ENCODE measurements around the gene RTL3.
"Not testable (repeated sequence)": the region's sequence is repeated elsewhere in the genome, so short reads cannot be mapped to it uniquely, and the experiment has no call there.

Gene RTL3

DNA sequence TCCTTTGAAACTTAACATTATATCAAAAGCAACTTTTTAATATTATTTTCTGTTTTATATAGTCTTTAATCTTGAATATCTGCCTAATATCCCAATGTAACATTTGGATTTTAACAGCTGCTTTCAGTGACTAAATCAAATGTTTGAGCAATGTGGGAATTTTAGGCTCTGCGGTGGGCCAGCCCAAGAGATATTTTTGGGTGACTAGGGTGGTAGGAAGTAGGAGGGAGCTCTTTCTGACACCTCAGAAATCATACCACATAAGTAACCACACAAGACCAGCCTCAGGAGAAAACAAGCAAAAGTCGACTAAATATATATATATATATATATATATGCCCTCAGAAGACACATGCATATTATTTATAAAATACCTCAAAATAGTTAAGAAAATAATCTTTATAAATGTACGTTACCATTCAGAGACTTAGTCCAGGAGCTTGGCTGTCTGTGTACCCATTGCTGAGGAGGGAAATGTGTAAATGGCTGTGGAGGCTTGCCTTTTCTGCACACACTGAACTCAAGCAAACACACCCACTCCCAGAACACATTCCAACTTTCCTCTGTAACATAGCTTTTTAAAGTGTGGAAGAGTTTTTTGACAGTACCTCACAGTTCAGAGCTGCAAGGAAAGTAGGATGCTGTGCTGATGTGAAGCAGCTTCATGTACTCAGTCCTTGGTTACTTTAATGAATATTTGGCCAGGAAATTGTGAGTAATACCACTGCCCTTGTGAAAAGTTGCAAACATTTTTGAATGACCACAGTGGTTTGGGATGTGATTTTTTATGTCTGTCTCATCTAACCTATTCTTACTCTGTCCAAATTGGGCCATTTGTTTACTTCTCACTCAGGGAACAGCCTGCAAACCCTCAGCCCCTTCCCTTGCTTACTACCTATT, at the start of gene RTL3:
Gene RTL3 (minus strand): TSS at position 484 of the 900 bp plus-strand sequence. CDS start 908 bp downstream, outside the sequence.
- in situ Hi-C loops (cut with MboI; ENCODE audit: low sequenced_read_pairs): no loop called here

- in situ Hi-C loops (cut with MboI; ENCODE audit: low sequenced_read_pairs): no loop called here
These were observed 49.7 kb upstream of the RTL3 start for GRCh38 chrX:78708816-78709215.

DNA sequence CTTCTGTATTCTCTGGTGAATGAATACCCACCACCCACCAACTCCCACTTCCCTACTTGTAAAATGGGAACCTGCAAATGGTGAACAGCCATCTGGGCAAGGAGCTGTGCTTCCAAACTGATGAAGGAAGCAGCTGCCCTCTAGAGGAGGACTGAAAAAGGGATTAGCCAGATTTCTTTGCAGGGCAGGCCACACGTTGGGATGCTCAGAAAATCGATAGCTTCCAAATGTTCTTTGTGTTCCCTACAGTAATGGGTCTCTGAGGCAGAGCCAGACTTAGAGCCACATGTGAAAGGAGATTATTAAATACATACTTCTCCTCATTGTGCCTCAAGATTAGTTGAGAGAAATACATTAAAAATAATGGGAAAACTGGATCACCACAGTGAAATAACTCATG, 49.1 kb upstream of the RTL3 start:
- in situ Hi-C loops (cut with MboI; ENCODE audit: low sequenced_read_pairs): no loop called here

DNA sequence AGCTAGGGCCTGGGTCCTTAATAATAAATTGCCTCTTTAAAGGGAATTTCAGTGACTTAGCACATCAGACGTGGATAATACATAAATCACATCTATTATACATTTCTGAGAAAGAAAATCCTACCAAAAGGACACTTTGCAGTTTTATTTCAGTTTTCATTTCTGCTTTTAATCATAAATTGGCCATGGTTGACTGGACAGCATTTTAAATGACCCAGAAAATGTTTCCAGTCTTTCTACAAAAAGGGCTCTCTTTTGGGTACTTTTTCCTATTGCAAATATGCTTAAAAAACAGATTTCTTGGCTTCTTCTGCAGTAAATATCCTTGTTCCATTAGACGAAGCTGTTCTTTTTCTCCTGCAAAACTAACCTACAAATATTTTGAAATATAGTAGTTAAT, 46.9 kb upstream of the RTL3 start:
- in situ Hi-C loops (cut with MboI; ENCODE audit: low sequenced_read_pairs): no loop called here

- in situ Hi-C loops (cut with MboI; ENCODE audit: low sequenced_read_pairs): no loop called here
These were observed 34.4 kb upstream of the RTL3 start for GRCh38 chrX:78693536-78693935.

DNA sequence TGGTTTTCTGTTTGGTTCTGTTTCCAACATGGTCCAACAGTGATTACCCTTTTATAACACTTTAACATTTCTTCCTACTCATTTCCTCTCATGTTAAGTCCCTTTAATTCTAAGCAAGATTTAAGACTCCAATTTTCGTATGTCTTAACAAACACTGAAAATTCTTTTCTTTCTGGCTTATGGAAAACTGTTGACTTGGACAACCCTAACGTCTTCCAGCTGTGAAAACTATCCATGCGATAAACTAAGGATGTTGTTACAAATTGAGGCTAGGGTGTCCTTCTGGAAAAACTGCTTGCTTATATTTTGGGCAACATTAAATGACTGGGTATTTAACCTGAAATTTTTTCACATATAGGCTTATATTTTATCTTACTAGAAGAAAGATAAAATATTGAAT, 33.9 kb upstream of the RTL3 start:
- in situ Hi-C loops (cut with MboI; ENCODE audit: low sequenced_read_pairs): no loop called here

- in situ Hi-C loops (cut with MboI; ENCODE audit: low sequenced_read_pairs): no loop called here
These were observed 28.5 kb upstream of the RTL3 start for GRCh38 chrX:78687586-78687985.

DNA sequence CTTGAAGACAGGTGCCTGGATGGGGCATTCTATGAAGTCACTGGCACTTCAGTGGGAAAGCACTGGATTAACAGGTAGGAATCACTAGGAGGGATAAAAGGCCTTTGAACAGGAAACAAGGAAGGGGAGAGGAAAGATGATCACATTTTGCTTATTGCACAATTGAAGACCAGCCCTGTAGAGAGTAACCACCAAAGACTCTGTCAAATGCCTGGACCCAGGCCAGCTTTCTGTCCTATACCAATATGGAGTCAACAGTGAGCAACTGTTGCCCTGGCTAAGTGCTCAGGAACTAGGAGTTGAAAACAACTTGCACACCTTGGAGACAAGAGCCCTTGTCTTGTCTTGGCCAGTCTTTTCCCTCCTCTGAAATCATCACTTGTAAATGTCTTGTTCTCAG, 14.1 kb upstream of the RTL3 start:
- in situ Hi-C loops (cut with MboI; ENCODE audit: low sequenced_read_pairs): no loop called here

DNA sequence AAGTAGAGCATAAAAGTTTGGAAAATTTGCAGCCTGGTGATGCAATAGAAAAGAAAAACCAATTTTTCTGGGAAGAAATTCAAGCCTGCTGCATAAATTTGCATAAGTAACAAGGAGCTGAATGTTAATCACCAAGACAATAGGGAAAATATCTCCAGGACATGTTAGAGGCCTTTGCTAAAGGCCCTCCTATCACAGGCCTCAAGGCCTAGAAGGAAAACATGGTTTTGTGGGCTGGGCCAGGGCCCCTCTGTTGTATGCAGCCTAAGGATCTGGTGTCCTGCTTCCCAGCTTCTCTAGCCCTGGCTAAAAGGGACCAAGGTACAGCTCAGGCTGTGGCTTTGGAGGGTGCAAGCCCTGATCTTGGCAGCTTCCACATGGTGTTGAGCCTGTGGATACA, 6.2 kb upstream of the RTL3 start:
- in situ Hi-C loops (cut with MboI; ENCODE audit: low sequenced_read_pairs): no loop called here

- in situ Hi-C loops (cut with MboI; ENCODE audit: low sequenced_read_pairs): no loop called here
These were observed 2.7 kb upstream of the RTL3 start for GRCh38 chrX:78661836-78662235.

GRCh38 chrX:78659955-78660354, 827 bp upstream of the RTL3 start:
- in situ Hi-C loops (cut with MboI; ENCODE audit: low sequenced_read_pairs): no loop called here

DNA sequence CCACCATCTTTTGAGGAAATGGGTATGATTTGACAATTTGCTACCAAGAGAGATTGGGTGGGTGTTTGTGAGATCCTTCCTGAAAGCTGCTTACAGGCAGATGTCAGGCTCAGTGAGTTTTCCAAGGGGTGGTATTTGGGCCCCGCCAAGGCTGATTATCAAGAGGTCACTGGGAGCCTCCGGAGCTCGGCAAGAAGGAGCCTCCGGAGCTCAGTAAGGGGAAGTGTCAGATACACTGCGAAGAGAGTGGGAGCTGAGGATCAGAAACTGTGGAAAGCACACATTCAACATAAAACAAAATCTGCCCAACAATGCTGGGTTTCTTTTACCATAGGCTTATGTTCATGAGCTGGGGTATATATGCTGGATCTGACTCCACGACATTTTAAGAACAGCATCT, 714 bp downstream of the RTL3 start:
- in situ Hi-C loops (cut with MboI; ENCODE audit: low sequenced_read_pairs): no loop called here

DNA sequence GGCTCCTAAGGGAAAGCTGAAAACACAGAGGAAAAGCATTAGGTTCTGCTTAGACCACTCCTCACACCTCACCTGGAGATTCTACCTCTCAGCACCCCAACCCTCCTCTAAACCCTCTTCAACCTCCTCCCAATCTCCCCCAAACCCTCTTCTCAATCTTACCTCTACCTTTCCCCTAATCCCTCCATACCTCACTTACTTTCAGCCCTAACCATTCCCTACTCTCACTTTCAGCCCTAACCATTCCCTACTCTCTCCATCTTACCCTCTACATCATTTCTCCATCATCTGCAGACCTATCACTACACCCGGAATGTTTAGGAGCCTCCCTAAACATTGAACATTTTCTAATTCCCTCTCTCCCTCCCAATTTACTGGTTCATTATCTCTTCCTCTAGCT, 3.5 kb downstream of the RTL3 start:
- in situ Hi-C loops (cut with MboI; ENCODE audit: low sequenced_read_pairs): no loop called here

DNA sequence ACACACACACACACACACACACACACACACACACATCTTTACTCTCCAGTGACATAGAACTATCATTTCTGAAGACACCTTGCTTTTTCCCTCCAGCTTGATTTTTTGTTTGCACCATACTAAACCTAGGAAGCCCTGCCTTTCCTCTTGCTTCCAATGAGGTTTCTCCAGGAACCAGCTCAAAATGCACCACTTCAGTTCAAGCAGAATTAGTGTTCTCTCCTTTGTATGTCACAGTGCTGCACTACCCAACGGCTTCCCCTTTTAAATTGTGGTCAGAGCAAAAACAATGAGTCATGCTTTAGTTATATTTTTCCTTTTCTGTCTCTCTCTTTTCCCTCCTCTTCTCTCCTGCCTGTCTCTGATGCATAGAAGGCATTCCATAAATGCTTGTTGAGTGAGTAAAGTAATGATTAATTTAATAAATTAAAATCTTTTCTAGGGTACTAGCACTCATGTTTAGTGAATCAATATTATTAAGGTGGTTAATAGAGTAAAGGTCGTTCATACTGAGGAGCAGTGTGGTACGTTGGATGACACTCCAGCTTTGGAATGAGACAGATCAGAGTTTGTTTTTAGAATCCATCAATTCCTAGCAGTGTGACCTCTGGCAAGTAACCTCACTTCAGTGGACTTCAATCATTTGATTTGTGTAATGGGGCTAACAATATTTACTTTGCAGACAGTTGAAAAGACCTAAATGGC, 5.9 kb downstream of the RTL3 start:
- in situ Hi-C loops (cut with MboI; ENCODE audit: low sequenced_read_pairs): no loop called here

GRCh38 chrX:78650906-78651437, 8.2 kb downstream of the RTL3 start:
- in situ Hi-C loops (cut with MboI; ENCODE audit: low sequenced_read_pairs): no loop called here

- in situ Hi-C loops (cut with MboI; ENCODE audit: low sequenced_read_pairs): no loop called here
These were observed 15.3 kb downstream of the RTL3 start for GRCh38 chrX:78643874-78644273.

- in situ Hi-C loops (cut with MboI; ENCODE audit: low sequenced_read_pairs): no loop called here
These were observed 16.0 kb downstream of the RTL3 start for GRCh38 chrX:78643096-78643495.

DNA sequence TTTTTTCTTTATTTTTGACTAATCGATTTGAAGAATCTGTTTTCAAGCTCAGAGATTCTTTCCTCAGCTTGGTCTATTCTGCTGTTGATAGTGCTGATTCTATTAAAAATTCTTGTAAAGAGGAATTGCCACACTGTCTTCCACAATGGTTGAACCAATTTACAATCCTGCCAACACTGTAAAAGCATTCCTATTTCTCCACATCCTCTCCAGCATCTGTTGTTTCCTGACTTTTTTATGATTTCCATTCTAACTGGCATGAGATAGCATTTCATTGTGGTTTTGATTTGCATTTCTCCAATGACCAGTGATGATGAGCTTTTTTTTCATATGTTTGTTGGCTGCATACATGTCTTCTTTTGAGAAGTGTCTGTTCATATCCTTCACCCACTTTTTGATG, 23.0 kb downstream of the RTL3 start:
- in situ Hi-C loops (cut with MboI; ENCODE audit: low sequenced_read_pairs): not testable (repeated sequence)

DNA sequence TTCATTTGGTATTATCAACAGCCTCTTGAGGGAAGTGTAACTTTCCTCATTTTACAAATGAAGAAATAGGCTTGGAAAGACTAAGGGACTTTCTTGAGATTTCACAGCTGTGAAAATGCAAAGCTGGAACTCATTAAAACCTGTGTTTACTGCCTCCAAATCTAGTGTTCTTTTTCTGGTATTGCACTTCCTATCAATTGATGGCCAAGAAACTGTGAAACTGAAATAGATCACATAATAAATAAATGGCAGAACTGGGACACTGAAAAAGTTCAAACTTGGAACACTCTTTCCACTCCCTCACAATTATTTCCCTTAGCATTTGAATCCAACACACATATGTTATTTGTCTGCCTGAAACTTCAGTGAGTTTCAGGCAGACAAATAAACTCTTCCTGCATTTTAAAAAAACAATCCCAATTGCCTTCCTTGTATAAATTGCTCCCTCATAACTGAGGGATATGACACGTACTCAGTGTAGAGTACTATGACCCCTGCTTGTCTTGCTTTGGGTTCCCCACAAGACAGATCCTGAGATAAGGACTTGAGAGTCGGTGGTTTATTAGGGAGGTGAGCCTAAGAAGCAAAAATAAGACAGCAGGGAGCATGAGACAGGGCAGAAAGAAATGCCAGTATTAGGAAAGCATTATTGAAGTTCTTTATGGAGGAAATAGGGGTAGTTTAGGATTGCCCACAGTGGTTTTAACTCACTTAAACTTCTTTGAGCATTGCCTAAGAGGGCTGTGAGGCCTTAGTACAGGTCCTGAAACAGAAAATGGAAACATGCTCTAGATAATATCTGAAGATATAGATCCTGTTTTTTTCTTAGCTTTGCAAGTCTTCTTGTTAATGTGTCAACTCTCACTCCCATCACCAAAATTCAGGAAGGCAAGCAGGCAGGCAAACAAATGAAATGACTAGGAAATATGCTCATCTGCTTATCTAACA, 33.9 kb downstream of the RTL3 start:
- in situ Hi-C loops (cut with MboI; ENCODE audit: low sequenced_read_pairs): no loop called here

- in situ Hi-C loops (cut with MboI; ENCODE audit: low sequenced_read_pairs): no loop called here
These were observed 34.7 kb downstream of the RTL3 start for GRCh38 chrX:78624426-78624825.

- in situ Hi-C loops (cut with MboI; ENCODE audit: low sequenced_read_pairs): no loop called here
These were observed 36.3 kb downstream of the RTL3 start for GRCh38 chrX:78622831-78623230.

All from HL-60/S4 (cell line).